NCI-H1694 treated with DMSO at 0.1 percent for 48 hours (cell line): ENCODE measurements around the gene TMEM154.
"Not testable (repeated sequence)": the region's sequence is repeated elsewhere in the genome, so short reads cannot be mapped to it uniquely, and the experiment has no call there.

ENCODE experiments used
- DNase-seq: peaks from one replicate; lab custom pipeline; 2025; lab: John Stamatoyannopoulos, UW

The TMEM154 gene

GRCh38 chr4:152667781-152668180, 12.0 kb downstream of the TMEM154 start:
- DNase-seq = no peak

DNA sequence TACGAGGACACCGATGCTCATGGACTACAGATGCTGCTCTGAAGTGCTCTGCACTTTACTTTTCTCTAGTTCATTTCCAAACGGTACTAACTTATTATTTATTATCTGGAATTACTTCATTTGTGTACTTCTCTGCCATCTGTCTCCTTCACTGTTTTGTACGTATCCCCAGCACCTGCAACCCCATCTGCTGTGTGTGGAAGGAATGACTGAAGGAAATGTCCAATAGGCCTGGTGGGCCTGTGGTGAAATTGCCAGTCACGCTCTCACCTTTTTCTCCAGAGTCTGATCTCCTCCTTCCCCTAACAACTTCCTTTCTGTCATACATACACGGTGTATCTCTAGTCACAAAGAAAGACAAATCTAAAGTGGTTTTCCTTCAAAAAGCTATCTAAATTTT, 12.9 kb downstream of the TMEM154 start:
- peak; percentile 32 for DNase-seq

- DNase-seq = no peak
Measured at GRCh38 chr4:152665691-152666395, 14.0 kb downstream of the TMEM154 start.

DNA sequence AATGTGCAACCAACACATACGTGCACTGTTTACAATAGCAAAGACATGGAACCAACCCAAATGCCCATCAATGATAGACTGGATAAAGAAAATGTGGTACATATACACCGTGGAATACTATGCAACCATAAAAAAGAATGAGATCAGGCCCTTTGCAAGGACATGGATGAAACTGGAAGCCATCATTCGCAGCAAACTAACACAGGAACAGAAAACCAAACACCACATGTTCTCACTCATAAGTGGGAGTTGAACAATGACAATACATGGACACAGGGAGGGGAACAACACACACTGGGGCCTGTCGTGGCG, 15.8 kb downstream of the TMEM154 start:
- not testable (repeated sequence) for DNase-seq

DNA sequence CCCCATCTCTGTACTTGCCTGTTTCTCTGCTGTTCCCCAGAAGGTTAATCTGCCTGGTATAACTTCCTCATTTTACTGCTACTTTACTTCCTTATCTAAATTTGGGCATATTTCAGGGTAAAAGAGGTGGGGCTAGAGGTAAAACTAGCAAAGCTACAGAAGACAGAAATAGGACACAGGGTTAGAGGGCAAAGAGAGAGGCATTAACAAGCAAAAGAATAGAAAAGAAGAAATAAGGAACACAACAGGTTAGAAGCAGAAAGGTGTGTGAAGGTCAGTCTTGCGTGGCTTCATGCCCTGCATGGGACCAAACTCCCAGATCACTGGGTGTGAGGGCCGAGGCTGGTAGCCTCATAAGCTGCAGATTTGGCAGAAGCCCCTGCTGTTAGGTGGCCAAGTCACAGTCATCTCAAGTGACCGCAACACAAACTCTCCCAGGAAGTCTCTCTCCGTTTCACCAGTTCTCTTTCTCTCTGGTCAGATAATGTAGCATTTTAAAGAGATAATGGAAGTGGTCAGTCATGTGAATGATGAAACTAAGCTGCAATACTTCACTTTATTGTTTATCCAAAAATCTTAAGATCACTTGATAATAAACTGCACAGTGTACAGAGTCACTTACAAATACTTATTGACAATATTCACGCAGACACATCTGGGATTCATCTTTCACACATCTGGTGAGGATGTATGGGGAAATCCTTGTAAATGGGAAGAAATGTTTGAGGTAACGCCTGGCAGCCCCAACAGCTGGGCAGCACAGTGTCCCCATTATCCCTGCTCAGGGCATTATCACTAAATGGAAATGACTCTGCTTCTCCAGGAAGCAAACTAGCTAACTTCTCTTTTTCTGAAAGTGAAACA, 16.4 kb downstream of the TMEM154 start:
- no peak for DNase-seq

GRCh38 chr4:152661649-152662048, 18.1 kb downstream of the TMEM154 start:
- DNase-seq = no peak

DNA sequence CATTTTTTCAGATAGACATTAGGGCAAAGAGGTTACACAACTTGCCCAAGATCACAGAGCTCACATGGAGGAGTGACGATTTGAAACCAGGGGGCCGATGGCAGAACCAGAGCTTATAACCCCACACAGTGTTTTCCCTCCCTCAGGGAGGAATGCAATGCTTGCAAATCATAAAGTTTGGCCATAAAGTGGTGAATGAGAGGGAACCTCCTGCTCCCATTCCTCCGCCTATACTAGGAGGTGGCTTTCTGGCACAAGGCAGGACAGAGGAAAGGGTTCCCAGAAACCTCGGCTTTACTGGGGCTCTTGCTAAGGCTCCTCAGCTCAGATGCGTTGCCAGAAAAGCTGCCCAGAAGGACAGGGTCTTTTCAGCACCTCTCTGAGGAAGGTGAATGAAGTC, 19.3 kb downstream of the TMEM154 start:
- DNase-seq = no peak

DNA sequence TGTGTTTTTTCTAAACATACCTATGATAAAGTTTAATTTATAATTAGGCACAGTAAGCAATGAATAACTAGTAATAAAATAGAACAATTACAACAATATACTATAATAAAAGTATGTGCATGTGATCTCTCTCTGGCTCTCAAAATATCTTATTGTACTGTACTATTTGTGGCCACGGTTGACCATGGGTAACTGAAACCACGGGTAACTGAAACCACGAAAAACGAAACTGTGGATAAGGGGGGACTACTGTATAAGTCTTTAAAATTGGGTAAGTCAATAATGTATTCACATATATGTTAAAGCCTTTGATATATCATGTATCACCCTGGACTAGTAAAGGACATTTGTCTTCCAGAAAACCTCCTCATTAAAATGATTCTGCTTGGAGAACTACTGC, 20.0 kb downstream of the TMEM154 start:
- no peak for DNase-seq

DNA sequence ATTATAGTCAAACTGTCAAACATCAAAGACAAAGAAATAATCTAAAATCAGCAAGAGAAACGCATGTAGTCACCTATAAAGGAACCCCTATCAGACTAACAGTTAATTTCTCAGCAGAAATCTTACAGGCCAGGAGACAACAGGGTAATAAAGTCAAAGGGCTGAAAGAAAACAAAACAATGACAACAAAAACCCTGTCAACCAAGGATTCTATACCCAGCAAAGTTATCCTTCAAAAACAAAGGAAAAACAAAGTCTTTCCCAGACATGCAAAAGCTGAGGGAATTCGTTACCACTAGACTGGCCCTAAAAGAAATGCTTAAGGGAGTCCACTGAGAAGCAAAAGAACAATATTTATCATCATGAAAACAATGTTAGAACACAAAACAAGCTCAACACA, 22.1 kb downstream of the TMEM154 start:
- no peak for DNase-seq

DNA sequence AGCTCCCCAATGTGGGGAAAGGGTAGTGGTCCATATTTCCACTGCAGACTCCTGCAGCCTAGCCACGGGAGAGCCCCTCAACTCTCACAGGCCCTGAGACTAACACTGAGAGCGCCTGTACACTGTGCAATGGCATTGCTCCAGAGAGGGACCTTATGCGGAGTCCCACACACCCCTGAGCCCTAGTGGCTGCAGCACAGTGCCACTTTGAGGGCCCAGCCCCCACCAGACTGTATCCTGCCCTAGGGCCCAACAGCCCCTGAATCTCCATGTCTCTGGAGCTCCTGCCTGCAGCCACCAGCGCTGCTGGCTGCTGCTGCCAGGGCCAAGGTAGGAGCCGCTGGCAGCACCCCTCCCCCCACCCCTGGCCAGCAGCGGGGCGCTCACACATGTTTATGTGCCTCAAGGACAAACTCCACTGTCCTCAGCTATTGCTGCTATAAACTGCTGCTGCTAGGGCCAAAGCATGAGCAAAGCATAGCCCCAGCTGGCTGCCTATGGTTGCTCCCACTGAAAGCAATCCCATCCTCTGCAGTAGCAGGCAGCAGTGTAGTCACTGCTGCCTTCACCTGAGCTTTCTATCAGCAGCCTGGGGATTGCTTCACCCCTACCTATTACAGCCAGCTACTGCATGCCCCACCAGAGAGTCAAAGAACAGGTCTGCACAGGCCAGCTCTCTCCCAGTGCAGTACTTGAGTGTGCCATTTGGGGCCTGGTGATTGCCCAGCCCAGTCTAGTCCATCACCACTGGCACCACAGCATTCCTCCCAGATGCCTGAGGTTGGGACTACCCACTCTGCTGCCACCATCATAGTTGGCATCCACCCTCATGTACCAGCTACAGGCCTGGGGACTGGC, 24.3 kb downstream of the TMEM154 start:
- no peak for DNase-seq

GRCh38 chr4:152652102-152652501, 27.7 kb downstream of the TMEM154 start:
- no peak for DNase-seq

GRCh38 chr4:152651473-152652060, 28.2 kb downstream of the TMEM154 start:
- DNase-seq = no peak

GRCh38 chr4:152646221-152646620, 33.6 kb downstream of the TMEM154 start:
- DNase-seq = no peak

- no peak for DNase-seq
Measured at GRCh38 chr4:152644130-152644529, 35.7 kb downstream of the TMEM154 start.

GRCh38 chr4:152643153-152644035, 36.4 kb downstream of the TMEM154 start:
- DNase-seq = no peak

DNA sequence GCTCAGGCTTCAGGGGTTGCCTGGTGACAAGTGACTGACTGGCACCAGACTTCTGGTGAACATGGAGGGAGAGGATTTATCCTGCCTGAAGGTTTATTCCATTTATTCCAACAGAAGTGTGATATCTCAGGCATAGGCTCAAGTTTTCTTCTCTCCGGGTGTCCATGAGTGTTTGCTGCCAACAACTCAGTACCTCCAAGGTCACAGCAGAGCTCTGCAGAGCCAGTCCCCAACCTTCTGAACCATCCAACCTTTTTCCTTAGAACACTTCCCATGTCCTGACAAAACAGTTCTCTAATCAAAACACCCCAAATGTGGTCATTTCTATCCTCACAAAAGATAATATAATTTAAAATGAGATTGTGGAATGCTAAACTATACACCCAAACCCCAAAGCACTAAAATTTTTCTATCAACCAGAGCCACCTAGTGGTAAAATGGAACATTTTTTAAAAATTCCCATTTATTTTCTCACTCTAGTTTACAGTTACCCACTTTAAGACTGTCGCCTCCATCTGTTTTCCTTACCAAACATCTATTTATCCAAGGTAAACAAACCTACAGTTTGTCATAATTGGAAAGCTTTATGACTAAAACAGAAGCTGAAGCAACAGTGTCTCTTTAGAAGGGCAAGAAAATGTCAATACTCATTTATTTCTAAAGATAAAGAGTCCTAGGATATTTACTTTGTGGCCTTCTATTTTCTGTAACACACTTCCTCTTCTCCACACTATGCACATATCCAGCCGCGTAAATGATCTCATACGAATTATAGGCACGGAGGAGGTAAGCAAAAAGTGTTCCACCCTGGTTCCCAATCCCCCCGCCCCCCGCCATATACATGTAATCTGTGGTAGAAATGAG, 39.5 kb downstream of the TMEM154 start:
- peak; percentile 47 for DNase-seq

DNA sequence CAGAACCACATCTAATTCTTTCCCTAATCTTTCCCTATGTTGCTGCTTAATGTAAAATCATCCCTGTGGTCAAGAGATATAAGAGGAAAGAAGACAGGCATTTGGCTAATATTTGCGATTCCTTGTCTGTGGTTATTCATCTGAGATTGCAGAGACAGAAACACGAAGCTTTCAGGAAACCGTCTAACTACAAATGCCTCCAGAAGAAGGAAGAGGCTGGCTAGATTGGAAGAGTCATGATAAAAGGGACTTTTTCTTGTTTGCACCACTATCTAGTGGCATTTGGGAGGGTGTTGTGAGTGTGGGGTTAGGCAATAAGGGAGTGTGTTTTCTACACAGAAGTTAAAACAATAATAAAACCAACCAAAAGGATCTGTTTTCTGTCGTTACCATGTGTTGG, 43.9 kb downstream of the TMEM154 start:
- DNase-seq = no peak

GRCh38 chr4:152634110-152634760, 45.6 kb downstream of the TMEM154 start:
- peak; percentile 5 for DNase-seq

- no peak for DNase-seq
Measured at GRCh38 chr4:152633118-152633517, 46.7 kb downstream of the TMEM154 start.

- DNase-seq = no peak
Measured at GRCh38 chr4:152630324-152630723, 49.5 kb downstream of the TMEM154 start.
